ENCODE data around the gene NFXL1. TPM values are rescaled to one million over a fixed set of nuclear protein-coding genes. Genes with fewer than 3 reads are reported as not detected.
A peak's percentile ranks its signal among the peaks of the same experiment; 100 is the strongest.

NFXL1 gene
- total and polyA plus RNA-seq, 9 donors, result 5.8 to 15.7 (median 13.6) TPM

DNA sequence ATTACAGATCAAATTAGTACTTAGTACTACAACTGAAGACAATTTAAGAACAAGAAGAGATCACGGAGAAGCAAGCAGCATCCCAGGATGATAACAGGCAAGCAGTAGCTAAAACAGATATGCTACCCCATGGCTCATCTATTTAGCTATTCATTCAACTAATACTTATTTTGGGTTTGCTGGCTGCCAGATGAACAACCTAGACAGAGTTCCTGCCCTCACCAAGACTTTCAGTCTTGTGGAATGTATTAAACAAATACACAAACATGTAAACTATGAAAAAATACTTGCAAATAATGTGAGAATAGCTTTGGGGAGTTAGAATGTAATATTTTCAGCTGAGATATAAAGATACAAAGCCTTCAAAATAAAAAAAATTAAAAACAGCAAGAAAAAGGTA lies 74.1 kb downstream of the NFXL1 start:
- intact Hi-C loops (cut with DNase I), result no loop called here
- WGBS, 3 donors, result 32 to 56% (median 45%) methylated on average over 1 of the region's 1 CpG
- Histone ChIP-seq H3K27ac (no peak overlapping the region), H3K4me1 (ENCODE audit: insufficient read depth) (peaks cover 4% of the 10 kb centered on the region), H3K9me3 (no peaks in the 10 kb centered on the region), H3K27me3 (no peaks in the 10 kb centered on the region), H3K36me3 (no peaks in the 10 kb centered on the region), H3K4me3 (no peak overlapping the region)
- no peak for DNase-seq
- no peak for TF ChIP-seq EP300 (IDR thresholded peaks at IDR 0.05)
- no peak for TF ChIP-seq CTCF (IDR thresholded peaks at IDR 0.05)
- TF ChIP-seq POLR2A (IDR thresholded peaks at IDR 0.05), result no peak

- DNase-seq, result no peak
- no peak overlapping the region for H3K4me3 ChIP-seq
- no peak overlapping the region for H3K27ac ChIP-seq
- TF ChIP-seq CTCF (IDR thresholded peaks at IDR 0.05) (no peak), EP300 (IDR thresholded peaks at IDR 0.05) (no peak), POLR2A (IDR thresholded peaks at IDR 0.05) (no peak)
- intact Hi-C loops (cut with DNase I), result no loop called here
- WGBS, 3 donors, result 60 to 74% (median 72%) methylated on average over 5 of the region's 5 CpGs
- no peaks in the 10 kb centered on the region for H3K27me3 ChIP-seq
- H3K36me3 ChIP-seq, result no peaks in the 10 kb centered on the region
- H3K9me3 ChIP-seq, result no peaks in the 10 kb centered on the region
- peaks cover 4% of the 10 kb centered on the region for H3K4me1 ChIP-seq (ENCODE audit: insufficient read depth)
Measured at GRCh38 chr4:47839259-47839658, 75.1 kb downstream of the NFXL1 start.

- H3K36me3 ChIP-seq, result no peaks in the 10 kb centered on the region
- no peak for DNase-seq
- intact Hi-C loops (cut with DNase I), result no loop called here
- H3K27me3 ChIP-seq, result no peaks in the 10 kb centered on the region
- peaks cover 4% of the 10 kb centered on the region for H3K4me1 ChIP-seq (ENCODE audit: insufficient read depth)
- TF ChIP-seq POLR2A (IDR thresholded peaks at IDR 0.05) (no peak), CTCF (IDR thresholded peaks at IDR 0.05) (no peak), EP300 (IDR thresholded peaks at IDR 0.05) (no peak)
- H3K9me3 ChIP-seq, result no peaks in the 10 kb centered on the region
- H3K27ac ChIP-seq, result no peak overlapping the region
- H3K4me3 ChIP-seq, result no peak overlapping the region
- 58 to 70% (median 63%) methylated on average over 4 of the region's 4 CpGs for WGBS, 3 donors
Measured at GRCh38 chr4:47838445-47838844, 75.9 kb downstream of the NFXL1 start.

GRCh38 chr4:47837908-47838294 lies 76.5 kb downstream of the NFXL1 start, which contains the start of gene CORIN:
CORIN (minus strand) TSS chr4:47838067; CDS start chr4:47837949, 118 bp downstream.
- no peak for TF ChIP-seq EP300 (IDR thresholded peaks at IDR 0.05)
- TF ChIP-seq POLR2A (IDR thresholded peaks at IDR 0.05), result no peak
- TF ChIP-seq CTCF (IDR thresholded peaks at IDR 0.05), result no peak
- Histone ChIP-seq H3K36me3 (no peaks in the 10 kb centered on the region), H3K27ac (no peak within 1 kb of the TSS), H3K27me3 (no peaks in the 10 kb centered on the region), H3K4me3 (peak within 1 kb of the TSS; percentile 49), H3K4me1 (ENCODE audit: insufficient read depth) (peaks cover 4% of the 10 kb centered on the region), H3K9me3 (no peaks in the 10 kb centered on the region)
- WGBS, 3 donors, result 2 to 4% (median 2%) methylated on average over 16 of the region's 16 CpGs
- intact Hi-C loops (cut with DNase I), result no loop called here
- DNase-seq, result no peak
